BLaER1 (cell line): ENCODE results near the gene SPACA4.

ENCODE experiments used
- H3K27ac ChIP-seq: shearing (Covaris generic); formaldehyde crosslinking; 2 replicates; pipeline ENCODE4 v1.8.1; 2022
- H3K27me3 ChIP-seq: shearing (Covaris generic); formaldehyde crosslinking; 2 replicates; pipeline ENCODE4 v1.8.1; 2022
- H3K36me3 ChIP-seq: shearing (Covaris generic); formaldehyde crosslinking; 2 replicates; pipeline ENCODE4 v1.8.1; 2022
- H3K4me1 ChIP-seq: shearing (Covaris generic); formaldehyde crosslinking; 2 replicates; pipeline ENCODE4 v1.8.1; 2022
- H3K4me2 ChIP-seq: shearing (Covaris generic); formaldehyde crosslinking; 2 replicates; pipeline ENCODE4 v1.8.1; 2022
- H3K4me3 ChIP-seq: shearing (Covaris generic); formaldehyde crosslinking; 2 replicates; pipeline ENCODE4 v1.8.1; 2022
- H3K9ac ChIP-seq: shearing (Covaris generic); formaldehyde crosslinking; 2 replicates; pipeline ENCODE4 v1.8.1; 2022
- H3K9me3 ChIP-seq: shearing (Covaris generic); formaldehyde crosslinking; 2 replicates; pipeline ENCODE4 v1.8.1; 2022
- H4K20me1 ChIP-seq: shearing (Covaris generic); formaldehyde crosslinking; 2 replicates; pipeline ENCODE4 v1.8.1; 2022
- Cebpa-rat ChIP-seq: shearing (Covaris generic); IDR thresholded peaks from 2 replicates; pipeline ENCODE4 v1.8.1; 2022

SPACA4 gene

DNA sequence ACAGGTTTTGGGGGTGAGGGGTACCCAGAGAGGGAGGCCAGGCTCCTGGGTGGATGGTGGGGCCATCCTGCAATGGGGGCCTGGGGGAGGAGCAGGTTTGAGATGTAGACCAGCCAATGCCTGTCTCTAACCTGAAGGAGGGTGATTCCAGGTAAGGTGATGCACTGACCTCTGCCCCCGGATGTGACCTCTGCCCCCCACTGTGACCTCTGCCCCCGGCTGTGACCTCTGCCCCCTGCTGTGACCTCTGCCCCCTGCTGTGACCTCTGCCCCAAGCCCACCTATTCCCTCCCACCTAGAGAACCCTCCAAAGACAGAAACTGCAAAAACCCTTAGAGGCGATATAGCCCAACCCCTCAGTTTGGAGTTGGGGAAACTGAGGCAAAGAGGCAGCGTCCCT lies 10.3 kb upstream of the SPACA4 start:
- H3K36me3 ChIP-seq, result no peaks in the 10 kb centered on the region
- no peak overlapping the region for H3K9ac ChIP-seq
- no peak overlapping the region; the same call in 1 of the 2 replicates for H3K27ac ChIP-seq
- no peaks in the 10 kb centered on the region for H3K9me3 ChIP-seq
- peaks cover 53% of the 10 kb centered on the region for H3K4me1 ChIP-seq
- H3K4me3 ChIP-seq, result no peak overlapping the region
- peak overlapping the region; percentile 63; the same call in 1 of the 2 replicates for H3K4me2 ChIP-seq
- no peak for TF ChIP-seq Cebpa-rat
- H4K20me1 ChIP-seq, result no peaks in the 10 kb centered on the region
- H3K27me3 ChIP-seq, result no peaks in the 10 kb centered on the region

DNA sequence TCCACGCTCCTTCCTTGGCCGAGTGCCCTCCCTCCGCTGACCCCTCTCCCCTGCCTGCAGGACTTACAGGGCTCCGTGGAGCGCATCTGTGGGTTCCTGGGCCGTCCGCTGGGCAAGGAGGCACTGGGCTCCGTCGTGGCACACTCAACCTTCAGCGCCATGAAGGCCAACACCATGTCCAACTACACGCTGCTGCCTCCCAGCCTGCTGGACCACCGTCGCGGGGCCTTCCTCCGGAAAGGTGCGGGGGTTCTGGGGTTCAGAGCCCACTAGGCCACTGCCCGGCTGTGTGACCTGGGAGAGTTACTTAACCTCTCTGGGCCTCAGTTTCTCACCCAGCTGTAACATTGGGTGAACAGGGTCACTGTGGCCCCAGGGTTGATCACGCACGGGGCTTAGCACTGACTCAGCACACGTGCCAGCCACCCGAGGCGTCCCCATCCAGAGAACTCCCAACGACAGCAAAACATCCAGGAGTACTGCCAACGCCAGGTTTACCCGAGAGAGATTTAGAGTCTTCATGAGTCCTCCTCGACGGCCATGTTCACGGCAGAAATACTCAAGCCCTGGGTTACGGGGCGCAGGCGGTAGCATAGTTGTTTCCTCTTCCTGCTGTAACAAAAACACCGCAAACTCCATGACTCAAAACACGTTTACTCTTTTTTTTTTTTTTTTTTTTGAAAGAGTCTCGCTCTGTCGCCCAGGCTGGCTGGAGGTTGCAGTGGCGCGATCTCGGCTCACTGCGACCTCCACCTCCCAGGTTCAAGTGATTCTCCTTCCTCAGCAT lies 9.7 kb upstream of the SPACA4 start:
- H3K27ac ChIP-seq, result peak overlapping the region; percentile 61
- H3K4me2 ChIP-seq, result peak overlapping the region; percentile 63
- no peaks in the 10 kb centered on the region for H4K20me1 ChIP-seq
- TF ChIP-seq Cebpa-rat, result no peak
- H3K36me3 ChIP-seq, result no peaks in the 10 kb centered on the region
- H3K27me3 ChIP-seq, result no peaks in the 10 kb centered on the region
- no peak overlapping the region for H3K9ac ChIP-seq
- H3K4me1 ChIP-seq, result peaks cover 47% of the 10 kb centered on the region
- H3K9me3 ChIP-seq, result no peaks in the 10 kb centered on the region
- no peak overlapping the region for H3K4me3 ChIP-seq

DNA sequence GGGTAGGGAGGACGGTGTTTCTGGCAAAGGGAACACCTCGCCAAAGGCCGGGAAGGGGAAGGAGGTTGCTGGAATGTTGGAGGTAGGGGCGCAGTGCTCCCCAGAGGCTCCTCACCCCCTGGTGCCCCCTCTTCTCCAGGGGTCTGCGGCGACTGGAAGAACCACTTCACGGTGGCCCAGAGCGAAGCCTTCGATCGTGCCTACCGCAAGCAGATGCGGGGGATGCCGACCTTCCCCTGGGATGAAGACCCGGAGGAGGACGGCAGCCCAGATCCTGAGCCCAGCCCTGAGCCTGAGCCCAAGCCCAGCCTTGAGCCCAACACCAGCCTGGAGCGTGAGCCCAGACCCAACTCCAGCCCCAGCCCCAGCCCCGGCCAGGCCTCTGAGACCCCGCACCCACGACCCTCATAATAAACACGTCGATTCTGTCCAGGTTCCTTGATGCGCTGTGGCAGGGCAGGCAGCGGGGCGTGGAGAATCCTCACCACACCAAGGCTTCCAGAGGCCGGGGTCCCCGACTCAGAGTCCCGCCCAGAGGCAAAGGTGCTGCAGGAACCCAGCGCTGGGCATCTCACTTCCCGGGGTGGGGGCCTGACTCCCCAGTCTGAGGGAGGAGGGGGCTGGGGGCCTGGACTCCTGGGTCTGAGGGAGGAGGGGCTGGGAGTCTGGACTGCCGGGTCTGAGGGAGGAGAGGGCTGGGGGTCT lies 7.4 kb upstream of the SPACA4 start:
- no peaks in the 10 kb centered on the region for H3K27me3 ChIP-seq

DNA sequence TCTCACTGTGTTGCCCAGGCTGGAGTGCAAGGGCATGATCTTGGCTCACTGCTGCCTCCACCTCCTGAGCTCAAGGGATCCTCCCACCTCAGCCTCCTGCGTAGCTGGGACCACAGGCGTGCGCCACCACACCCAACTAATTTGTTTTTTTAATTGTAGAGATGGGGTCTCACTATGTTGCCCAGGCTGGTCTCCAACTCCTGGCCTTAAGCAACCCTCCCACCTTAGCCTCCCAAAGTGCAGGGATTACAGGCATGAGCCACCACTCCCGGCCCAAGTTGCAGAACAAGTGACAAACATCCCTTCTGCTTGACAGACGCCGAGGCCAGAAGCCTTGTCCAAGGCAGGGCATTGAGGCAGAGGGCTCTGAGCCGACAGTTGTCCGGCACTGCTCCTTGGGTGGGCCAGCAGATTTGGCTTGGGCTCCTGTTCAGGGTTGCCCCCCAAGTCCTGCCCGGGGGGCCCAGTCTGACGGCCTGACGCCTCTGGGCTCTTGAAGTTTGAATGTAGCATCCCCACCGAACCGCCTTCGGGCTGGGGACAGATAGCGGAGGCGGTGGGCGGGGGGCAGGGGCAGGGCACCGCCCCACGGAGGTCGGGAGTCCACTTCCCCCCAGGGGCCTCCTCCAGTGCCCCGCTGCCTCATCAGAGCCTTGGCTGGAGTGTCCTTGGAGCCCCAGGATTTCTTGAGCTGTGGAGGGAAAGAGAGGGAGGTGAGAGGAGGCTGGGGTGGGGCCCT lies 5.7 kb upstream of the SPACA4 start:
- peaks cover 33% of the 10 kb centered on the region for H3K4me1 ChIP-seq
- H3K9ac ChIP-seq, result no peak overlapping the region
- H3K36me3 ChIP-seq, result peaks cover 7% of the 10 kb centered on the region; the same call in 1 of the 2 replicates
- H3K27ac ChIP-seq, result no peak overlapping the region
- H3K9me3 ChIP-seq, result no peaks in the 10 kb centered on the region
- no peak overlapping the region for H3K4me3 ChIP-seq
- no peaks in the 10 kb centered on the region for H4K20me1 ChIP-seq
- no peak overlapping the region for H3K4me2 ChIP-seq
- no peaks in the 10 kb centered on the region for H3K27me3 ChIP-seq
- TF ChIP-seq Cebpa-rat, result no peak

More for the DNA sequence above, 7.4 kb upstream of the SPACA4 start:
- no peaks in the 10 kb centered on the region for H4K20me1 ChIP-seq
- TF ChIP-seq Cebpa-rat, result no peak
- H3K4me3 ChIP-seq, result no peak overlapping the region
- H3K36me3 ChIP-seq, result peaks cover 7% of the 10 kb centered on the region; the same call in 1 of the 2 replicates
- peaks cover 35% of the 10 kb centered on the region for H3K4me1 ChIP-seq
- no peak overlapping the region for H3K9ac ChIP-seq
- peak overlapping the region; percentile 46 for H3K4me2 ChIP-seq
- no peaks in the 10 kb centered on the region for H3K9me3 ChIP-seq
- no peak overlapping the region for H3K27ac ChIP-seq

DNA sequence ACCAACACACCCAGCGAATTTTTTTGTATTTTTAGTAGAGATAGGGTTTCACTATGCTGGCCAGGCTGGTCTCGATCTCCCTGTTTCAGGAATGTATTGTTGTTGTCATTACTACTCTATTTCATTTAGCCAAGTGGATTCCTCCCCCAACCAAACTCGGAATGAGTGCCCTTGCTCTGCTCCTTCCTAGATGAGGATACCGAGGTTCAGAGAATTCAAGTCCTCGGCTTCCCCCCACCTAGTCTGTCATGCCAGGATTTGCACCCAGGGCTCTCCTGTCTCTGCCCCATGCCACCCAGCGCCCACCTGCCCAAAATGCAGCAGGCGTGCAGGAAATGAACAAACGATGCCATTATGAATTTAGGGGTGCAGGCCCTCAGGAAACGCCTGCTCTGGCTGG lies 3.5 kb upstream of the SPACA4 start:
- no peaks in the 10 kb centered on the region for H3K9me3 ChIP-seq
- peaks cover 7% of the 10 kb centered on the region; the same call in 1 of the 2 replicates for H3K36me3 ChIP-seq
- no peak overlapping the region for H3K9ac ChIP-seq
- no peak overlapping the region for H3K4me3 ChIP-seq
- peaks cover 13% of the 10 kb centered on the region for H3K4me1 ChIP-seq
- H3K27me3 ChIP-seq, result no peaks in the 10 kb centered on the region
- TF ChIP-seq Cebpa-rat, result no peak
- no peak overlapping the region for H3K4me2 ChIP-seq
- no peak overlapping the region for H3K27ac ChIP-seq
- no peaks in the 10 kb centered on the region for H4K20me1 ChIP-seq

DNA sequence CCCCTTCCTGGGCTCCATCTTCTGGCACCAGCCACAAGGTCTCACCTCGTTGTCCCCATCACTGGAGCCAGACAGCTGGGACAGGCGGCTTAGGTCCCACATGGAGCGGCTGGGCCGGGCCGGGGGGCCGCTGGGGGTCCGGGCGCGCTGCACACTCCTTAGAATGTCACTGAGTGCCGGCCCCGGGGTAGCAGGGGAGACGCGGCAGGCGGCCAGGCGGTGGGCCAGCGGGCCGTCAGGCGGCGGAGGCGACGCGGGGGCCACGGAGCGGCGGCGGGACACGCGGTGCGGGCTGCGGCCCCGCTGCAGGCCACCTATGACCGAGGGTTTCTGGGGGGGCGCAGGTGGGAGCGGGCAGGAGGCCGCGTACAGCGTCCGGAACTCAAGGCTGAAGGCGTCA lies 3.1 kb upstream of the SPACA4 start:
- Histone ChIP-seq H3K27me3 (no peaks in the 10 kb centered on the region), H3K9me3 (no peaks in the 10 kb centered on the region), H3K4me1 (peaks cover 15% of the 10 kb centered on the region), H3K27ac (no peak overlapping the region), H3K4me3 (no peak overlapping the region), H3K36me3 (peaks cover 7% of the 10 kb centered on the region; the same call in 1 of the 2 replicates), H4K20me1 (no peaks in the 10 kb centered on the region), H3K9ac (no peak overlapping the region), H3K4me2 (no peak overlapping the region)
- TF ChIP-seq Cebpa-rat, result no peak

DNA sequence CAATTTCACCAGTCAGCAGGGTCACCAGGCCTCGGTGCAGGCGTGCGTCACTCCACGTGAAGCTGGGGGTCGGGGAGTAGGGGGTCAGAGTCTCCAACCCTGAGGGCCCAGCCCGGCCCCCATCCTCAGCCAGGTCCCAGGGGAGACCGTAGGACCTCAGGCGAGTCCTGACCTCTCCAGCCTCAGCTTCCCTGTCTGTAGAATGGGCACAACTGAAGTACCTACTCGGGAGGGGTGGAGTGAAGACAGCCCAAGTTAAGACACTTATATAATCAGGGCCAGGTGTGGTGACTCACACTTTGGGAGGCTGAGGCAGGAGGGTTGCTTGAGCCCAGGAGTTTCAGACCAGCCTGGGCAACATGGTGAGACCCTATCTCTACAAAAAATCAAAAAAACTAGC lies 2.7 kb upstream of the SPACA4 start:
- Histone ChIP-seq H3K9ac (no peak overlapping the region), H3K36me3 (peaks cover 7% of the 10 kb centered on the region; the same call in 1 of the 2 replicates), H3K27me3 (no peaks in the 10 kb centered on the region), H4K20me1 (no peaks in the 10 kb centered on the region), H3K27ac (no peak overlapping the region), H3K4me2 (no peak overlapping the region), H3K9me3 (no peaks in the 10 kb centered on the region), H3K4me1 (peaks cover 18% of the 10 kb centered on the region), H3K4me3 (no peak overlapping the region)
- no peak for TF ChIP-seq Cebpa-rat

DNA sequence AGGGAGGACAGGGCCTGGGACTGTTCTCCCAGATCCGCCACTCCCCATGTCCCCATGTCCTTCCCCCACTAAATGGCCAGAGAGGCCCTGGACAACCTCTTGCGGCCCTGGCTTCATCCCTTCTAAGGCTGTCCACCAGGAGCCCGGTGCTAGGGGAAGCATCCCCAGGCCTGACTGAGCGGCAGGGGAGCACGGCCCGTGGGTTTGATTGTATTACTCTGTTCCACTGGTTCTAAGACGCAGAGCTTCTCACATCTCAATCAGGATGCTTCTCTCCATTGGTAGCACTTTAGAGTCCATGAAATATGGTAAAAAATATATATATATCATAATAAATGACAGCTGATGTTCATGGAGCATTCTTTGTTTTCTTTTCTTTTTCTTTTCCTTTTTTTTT lies 815 bp downstream of the SPACA4 start:
- H3K9ac ChIP-seq, result 0 out of 2 replicates have a peak overlapping the region, but pooled peaks have one; percentile 34
- peaks cover 12% of the 10 kb centered on the region for H3K4me1 ChIP-seq
- H3K36me3 ChIP-seq, result peaks cover 7% of the 10 kb centered on the region; the same call in 1 of the 2 replicates
- H3K4me2 ChIP-seq, result no peak overlapping the region
- H3K27me3 ChIP-seq, result no peaks in the 10 kb centered on the region
- no peaks in the 10 kb centered on the region for H3K9me3 ChIP-seq
- no peak overlapping the region for H3K27ac ChIP-seq
- H3K4me3 ChIP-seq, result no peak overlapping the region
- no peaks in the 10 kb centered on the region for H4K20me1 ChIP-seq
- TF ChIP-seq Cebpa-rat, result no peak

DNA sequence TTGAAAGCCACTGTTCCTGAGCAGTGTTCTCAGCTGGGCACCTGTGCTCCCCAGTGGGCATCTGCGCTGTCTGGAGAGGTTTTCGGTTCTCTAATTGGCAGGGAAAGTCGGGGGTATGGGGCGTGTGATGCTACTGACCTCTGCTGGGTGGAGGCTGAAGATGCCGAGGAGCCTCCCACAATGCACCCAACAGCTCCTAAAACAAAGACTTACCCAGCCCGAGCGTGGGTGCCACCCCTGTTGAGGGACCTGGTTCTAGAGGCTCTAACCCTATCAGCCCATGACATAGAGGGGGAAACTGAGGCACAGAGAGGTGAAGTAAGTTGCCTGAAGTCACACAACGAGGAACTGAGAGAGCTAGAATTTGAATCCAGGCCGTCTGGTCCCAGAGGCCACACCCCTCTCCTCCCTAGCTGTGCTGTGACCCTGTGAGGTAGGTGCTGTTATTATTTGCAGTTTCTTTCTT lies 2.3 kb downstream of the SPACA4 start:
- H3K4me3 ChIP-seq, result no peak overlapping the region

More for the DNA sequence above, 2.3 kb downstream of the SPACA4 start:
- Histone ChIP-seq H3K9ac (peak overlapping the region; percentile 66; the same call in 1 of the 2 replicates), H3K4me2 (peak overlapping the region; percentile 70), H3K27ac (peak overlapping the region; percentile 67), H3K9me3 (no peaks in the 10 kb centered on the region), H3K36me3 (peaks cover 9% of the 10 kb centered on the region), H4K20me1 (peaks cover 4% of the 10 kb centered on the region; the same call in 1 of the 2 replicates), H3K27me3 (no peaks in the 10 kb centered on the region), H3K4me1 (peaks cover 24% of the 10 kb centered on the region)
- no peak for TF ChIP-seq Cebpa-rat
